ENCODE data around the gene SRSF5.

- TF ChIP-seq ZNF121 (CRISPR knock-in tag; IDR thresholded peaks at IDR 0.05) = no peak
- no peak for TF ChIP-seq ESRRA (CRISPR knock-in tag; IDR thresholded peaks at IDR 0.05; ENCODE audit: borderline replicate concordance)
- TF ChIP-seq SP1 (CRISPR knock-in tag; conservative IDR thresholded peaks at IDR 0.05) = no peak
- TF ChIP-seq CTCF (IDR thresholded peaks at IDR 0.05) = no peak
- TF ChIP-seq ZBTB21 (CRISPR knock-in tag; IDR thresholded peaks at IDR 0.05; ENCODE audit: borderline replicate concordance) = no peak
- TF ChIP-seq E2F1 (CRISPR knock-in tag; IDR thresholded peaks at IDR 0.05) = no peak
- no peak for TF ChIP-seq ZNF512 (CRISPR knock-in tag; IDR thresholded peaks at IDR 0.05; ENCODE audit: borderline replicate concordance)
- TF ChIP-seq JUN (CRISPR knock-in tag; IDR thresholded peaks at IDR 0.05) = no peak
- no peak for TF ChIP-seq NFYB (CRISPR knock-in tag; conservative IDR thresholded peaks at IDR 0.05; ENCODE audit: low read depth)
- no peak for TF ChIP-seq NR1H2 (CRISPR knock-in tag; IDR thresholded peaks at IDR 0.05)
- no peak for TF ChIP-seq AFF4 (CRISPR knock-in tag; IDR thresholded peaks at IDR 0.05; ENCODE audit: borderline replicate concordance)
Observed at GRCh38 chr14:69749956-69750355, 17.0 kb upstream of the SRSF5 start.
